A673 (cell line): ENCODE measurements around the gene SMIM17. TPM values are rescaled to one million over a fixed set of nuclear protein-coding genes. Genes with fewer than 3 reads are reported as not detected.

Experiments
- BruUV-seq: library from RNA; stranded (reverse); fragments of 400-500 nt; replicated peaks from 2 replicates; lab custom pipeline; 2021; lab: Mats Ljungman, UMichigan
- CTCF ChIA-PET: fragments of 300-600 bp; sonication (Branson Sonifier 250); formaldehyde crosslinking; loops from one replicate; lab custom pipeline; 2022; ENCODE audit warnings: antibody characterized with exemption; lab: Charles Lee
- POLR2A ChIA-PET: fragments of 300-600 bp; sonication (Branson Sonifier 250); formaldehyde crosslinking; loops from one replicate; lab custom pipeline; 2022; ENCODE audit warnings: antibody characterized with exemption; ENCODE audit not compliant: low non-redundant PET; lab: Charles Lee
- DNase-seq: peaks from one replicate; pipeline ENCODE4 v3.0.0-alpha.2; 2015; ENCODE audit warnings: low spot score
- H3K27ac ChIP-seq: fragments of 200-600 bp; sonication (generic); 2 replicates; pipeline ENCODE4 v1.5.1; 2016; ENCODE audit warnings: mixed run types, low read depth, mild to moderate bottlenecking, mixed read lengths, antibody characterized with exemption, low read length; ENCODE audit not compliant: poor library complexity, severe bottlenecking
- H3K27me3 ChIP-seq: fragments of 200-600 bp; sonication (generic); replicated peaks from 2 replicates; pipeline ENCODE4 v1.6.1; 2017; ENCODE audit warnings: mixed run types, low read depth, mild to moderate bottlenecking, mixed read lengths, antibody characterized with exemption, low read length; ENCODE audit not compliant: insufficient read depth, poor library complexity
- H3K36me3 ChIP-seq: fragments of 200-600 bp; sonication (generic); 2 replicates; pipeline ENCODE4 v1.6.1; 2016; ENCODE audit warnings: mixed run types, mild to moderate bottlenecking, mixed read lengths, antibody characterized with exemption, low read length; ENCODE audit not compliant: insufficient read depth, poor library complexity, severe bottlenecking
- H3K4me1 ChIP-seq: fragments of 200-600 bp; sonication (generic); 2 replicates; pipeline ENCODE4 v1.6.1; 2017; ENCODE audit warnings: mixed run types, mild to moderate bottlenecking, mixed read lengths, antibody characterized with exemption, low read length; ENCODE audit not compliant: insufficient read depth, poor library complexity, severe bottlenecking
- H3K4me3 ChIP-seq: fragments of 200-600 bp; sonication (generic); 2 replicates; pipeline ENCODE4 v1.5.1; 2016; ENCODE audit warnings: low read depth, mixed run types, mild to moderate bottlenecking, mixed read lengths, low read length; ENCODE audit not compliant: poor library complexity, severe bottlenecking
- H3K9me3 ChIP-seq: fragments of 200-600 bp; sonication (generic); 2 replicates; pipeline ENCODE4 v1.6.1; 2016; ENCODE audit warnings: mixed run types, low read depth, mild to moderate bottlenecking, mixed read lengths, antibody characterized with exemption, low read length; ENCODE audit not compliant: poor library complexity, severe bottlenecking
- CTCF ChIP-seq: fragments of 300-800, 200-600 bp; sonication (generic); conservative IDR thresholded peaks from 2 replicates; pipeline ENCODE4 v1.5.1; 2017; ENCODE audit warnings: low read depth, mild to moderate bottlenecking, antibody characterized with exemption, low read length, moderate library complexity, mixed read lengths
- EZH2 ChIP-seq: fragments of 200-600 bp; sonication (generic); IDR thresholded peaks from 2 replicates; pipeline ENCODE4 v1.6.1; 2017; ENCODE audit warnings: borderline replicate concordance, low read depth, mild to moderate bottlenecking, mixed read lengths, antibody characterized with exemption, low read length; ENCODE audit not compliant: poor library complexity, severe bottlenecking
- intact Hi-C: fragments of 100-400 bp; cut with micrococcal nuclease; formaldehyde crosslinking; loops from one replicate; pipeline ENCODE4 v1.10.0; 2022; ENCODE audit not compliant: unreplicated experiment
- total RNA-seq: library from RNA; stranded (reverse); gene quantifications from 2 replicates; pipeline ENCODE4 v1.2.3, GENCODE V29; 2021

The SMIM17 gene
- total RNA-seq, 1 experiment from 2014 or later, result 0.52 TPM

DNA sequence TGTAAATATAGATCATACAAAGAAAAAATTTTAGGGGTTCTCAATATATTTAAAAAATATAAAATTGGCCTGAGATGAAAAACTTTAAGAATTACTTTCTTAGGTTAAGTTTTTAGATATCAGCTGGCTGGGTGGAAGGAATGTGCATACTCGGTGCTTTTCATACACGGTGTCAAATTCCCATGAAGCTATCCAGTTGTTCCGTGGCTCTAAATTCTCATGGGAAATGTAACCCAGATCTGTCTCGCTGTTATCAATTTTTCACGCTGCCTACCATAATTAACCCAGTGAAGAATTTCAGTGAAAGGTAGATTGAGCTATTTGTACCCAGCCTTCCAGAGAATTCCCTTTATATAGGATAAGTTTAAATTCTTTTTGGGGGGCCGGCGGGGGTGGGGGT lies 40.2 kb downstream of the SMIM17 start:
- H3K9me3 ChIP-seq, result no peaks in the 10 kb centered on the region
- ChIA-PET POLR2A (no interaction called here), CTCF (interaction anchor here (0.5 kb wide), 1 partner anchor 43 kb away, joined by 4 read pairs; no protein-coding TSS in a partner anchor)
- no peak overlapping the region for H3K4me3 ChIP-seq
- no peaks in the 10 kb centered on the region for H3K36me3 ChIP-seq
- no peaks in the 10 kb centered on the region for H3K27me3 ChIP-seq
- no peak for TF ChIP-seq EZH2
- no peak for TF ChIP-seq CTCF
- intact Hi-C loops, result no loop called here
- no peaks in the 10 kb centered on the region for H3K4me1 ChIP-seq
- no TSS peak for BruUV-seq
- H3K27ac ChIP-seq, result no peak overlapping the region
- peak; percentile 35 for DNase-seq

DNA sequence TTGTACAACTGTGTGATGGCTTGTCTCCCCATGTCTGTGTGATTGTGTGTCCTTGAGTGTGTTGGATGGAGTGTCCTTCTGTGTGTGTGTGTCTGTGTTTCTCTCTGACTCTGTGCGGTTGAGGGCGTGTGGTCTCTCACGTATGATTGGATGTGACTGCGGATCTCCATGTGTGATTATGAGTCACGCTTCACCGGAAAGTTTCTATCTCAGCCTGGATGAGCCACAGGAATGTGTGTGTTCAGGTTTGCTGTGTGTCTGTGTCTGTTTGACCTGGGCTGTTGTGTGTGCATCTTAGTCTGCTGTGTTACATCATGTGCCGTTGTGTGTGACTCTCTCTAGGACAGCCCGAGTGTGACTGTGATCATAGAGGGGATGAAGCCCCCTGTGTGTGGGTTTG lies 44.1 kb downstream of the SMIM17 start:
- intact Hi-C loops, result no loop called here
- no TSS peak for BruUV-seq
- Histone ChIP-seq H3K36me3 (no peaks in the 10 kb centered on the region), H3K27me3 (no peaks in the 10 kb centered on the region), H3K4me1 (no peaks in the 10 kb centered on the region), H3K4me3 (no peak overlapping the region), H3K27ac (no peak overlapping the region), H3K9me3 (no peaks in the 10 kb centered on the region)
- ChIA-PET CTCF (no interaction called here), POLR2A (no interaction called here)
- TF ChIP-seq CTCF (no peak), EZH2 (no peak)
- DNase-seq, result no peak

DNA sequence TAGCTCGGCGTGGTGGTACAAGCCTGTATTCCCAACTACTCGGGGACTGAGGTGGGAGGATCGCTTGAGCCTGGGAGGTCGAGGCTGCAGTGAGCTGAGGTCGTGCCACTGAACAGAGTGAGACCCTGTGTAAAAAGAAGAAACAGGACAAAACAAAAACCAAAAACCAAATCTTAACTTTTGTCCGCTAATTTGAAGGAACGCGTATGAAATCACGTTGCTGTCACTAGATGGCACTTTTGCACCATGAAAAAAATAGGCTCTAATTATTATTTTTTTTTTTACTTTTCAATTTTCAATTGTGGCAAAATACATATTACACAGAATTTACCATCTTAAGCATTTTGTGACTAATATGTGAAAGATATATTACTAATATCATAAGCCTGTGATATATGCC lies 46.2 kb downstream of the SMIM17 start:
- intact Hi-C loops, result no loop called here
- BruUV-seq, result no TSS peak
- CTCF ChIA-PET, result interaction anchor here (0.6 kb wide), 1 partner anchor 98 kb away, joined by 4 read pairs; no protein-coding TSS in a partner anchor

More for the DNA sequence above, 46.2 kb downstream of the SMIM17 start:
- H3K4me3 ChIP-seq, result no peak overlapping the region
- DNase-seq, result no peak
- TF ChIP-seq EZH2 (no peak), CTCF (peak; percentile 43; the same call in 1 of the 2 replicates)
- no peak overlapping the region for H3K27ac ChIP-seq
- POLR2A ChIA-PET, result no interaction called here
- no peaks in the 10 kb centered on the region for H3K36me3 ChIP-seq
- H3K9me3 ChIP-seq, result no peaks in the 10 kb centered on the region
- H3K27me3 ChIP-seq, result no peaks in the 10 kb centered on the region
- H3K4me1 ChIP-seq, result no peaks in the 10 kb centered on the region
